Retinal pigment epithelial cell (primary cell): Measurements from ENCODE around the gene CCDC6.

Experiments
- DNase-seq: peaks from one replicate; pipeline ENCODE4 v3.0.0-alpha.2; 2010; ENCODE audit warnings: low read depth
- H3K4me3 ChIP-seq: 2 replicates; pipeline ENCODE4 v1.5.1; 2011; ENCODE audit warnings: mild to moderate bottlenecking, low read length, control low read depth, moderate library complexity
- CTCF ChIP-seq: conservative IDR thresholded peaks from 2 replicates; pipeline ENCODE4 v1.5.1; 2011; ENCODE audit warnings: low read depth, low read length, control low read depth, inconsistent platforms

The CCDC6 gene

GRCh38 chr10:59781511-59781910, 124.8 kb downstream of the CCDC6 start:
- H3K4me3 ChIP-seq = no peak overlapping the region
- no peak for TF ChIP-seq CTCF
- no peak for DNase-seq

GRCh38 chr10:59779756-59780533, 126.4 kb downstream of the CCDC6 start:
- DNase-seq = no peak
- TF ChIP-seq CTCF = no peak
- H3K4me3 ChIP-seq = no peak overlapping the region

- DNase-seq = no peak
- TF ChIP-seq CTCF = no peak
- H3K4me3 ChIP-seq = no peak overlapping the region
Measured at GRCh38 chr10:59774451-59774850, 131.9 kb downstream of the CCDC6 start.

- DNase-seq = no peak
- H3K4me3 ChIP-seq = no peak overlapping the region
- no peak for TF ChIP-seq CTCF
Measured at GRCh38 chr10:59773088-59773487, 133.3 kb downstream of the CCDC6 start.

- no peak overlapping the region for H3K4me3 ChIP-seq
- TF ChIP-seq CTCF = no peak
- no peak for DNase-seq
Measured at GRCh38 chr10:59771162-59771807, 135.1 kb downstream of the CCDC6 start.

GRCh38 chr10:59770689-59771088, 135.7 kb downstream of the CCDC6 start:
- H3K4me3 ChIP-seq = no peak overlapping the region
- DNase-seq = no peak
- TF ChIP-seq CTCF = no peak

- H3K4me3 ChIP-seq = no peak overlapping the region
- TF ChIP-seq CTCF = no peak
Measured at GRCh38 chr10:59762505-59762904, 143.9 kb downstream of the CCDC6 start.

More at GRCh38 chr10:59762505-59762904, 143.9 kb downstream of the CCDC6 start:
- DNase-seq = no peak
